Transverse colon (tissue), 4 donors: Measurements from ENCODE around the gene ZNF607. TPM values are rescaled to one million over a fixed set of nuclear protein-coding genes. Genes with fewer than 3 reads are reported as not detected.
A peak's percentile ranks its signal among the peaks of the same experiment; 100 is the strongest.
"Not testable (repeated sequence)": the region's sequence is repeated elsewhere in the genome, so short reads cannot be mapped to it uniquely, and the experiment has no call there.

Experiments used
- DNase-seq: peaks from one replicate; pipeline ENCODE4 v3.0.0-alpha.2; 2019
- H3K27ac ChIP-seq, 4 donors: fragments of 200-600 bp; sonication (generic); 2 replicates each; pipeline ENCODE4 v1.5.1; 2016 to 2018; ENCODE audit warnings: inconsistent platforms in 4 of 4
- H3K27me3 ChIP-seq: fragments of 200-600 bp; sonication (generic); 2 replicates; pipeline ENCODE4 v1.5.1; 2017; ENCODE audit warnings: inconsistent platforms
- H3K36me3 ChIP-seq, 4 donors: fragments of 200-600 bp; sonication (generic); 2 replicates each; pipeline ENCODE4 v1.5.1; 2017 to 2019; ENCODE audit warnings: inconsistent platforms in 4 of 4
- H3K4me1 ChIP-seq, 4 donors: fragments of 200-600 bp; sonication (generic); 2 replicates each; pipeline ENCODE4 v1.5.1; 2017 to 2020; ENCODE audit warnings: inconsistent platforms in 4 of 4
- H3K4me3 ChIP-seq, 4 donors: fragments of 200-600 bp; sonication (generic); 1 replicate in 1 of 4; 2 replicates in 3 of 4; pipeline versions ENCODE4 v1.5.1 to v1.6.1; 2017 to 2019; ENCODE audit warnings: inconsistent platforms in 4 of 4
- H3K9me3 ChIP-seq, 2 donors: fragments of 200-600 bp; sonication (generic); 2 replicates each; pipeline ENCODE4 v1.5.1; 2017 to 2019; ENCODE audit warnings: inconsistent platforms in 2 of 2
- CTCF ChIP-seq, 5 experiments: fragments of 200-600 bp in 3 of 5; fragments of 450-650 bp in 2 of 5; sonication (generic) in 3 of 5; IDR thresholded peaks; 1 replicate in 2 of 5; 2 replicates in 3 of 5; pipeline ENCODE4 v1.5.1; 2016 to 2017; ENCODE audit warnings: antibody characterized with exemption in 5 of 5, inconsistent platforms in 3 of 5, mild to moderate bottlenecking in 2 of 5, moderate library complexity in 1 of 5
- EP300 ChIP-seq: sonication (generic); formaldehyde crosslinking; IDR thresholded peaks from one replicate; pipeline ENCODE4 v1.6.1; 2017; ENCODE audit warnings: antibody characterized with exemption, low read depth
- POLR2A ChIP-seq: fragments of 450-650 bp; IDR thresholded peaks from one replicate; pipeline ENCODE4 v1.6.1; 2016; ENCODE audit warnings: antibody characterized with exemption, mild to moderate bottlenecking, moderate library complexity
- POLR2AphosphoS5 ChIP-seq, 3 donors: sonication (generic); formaldehyde crosslinking; IDR thresholded peaks; one replicate each; pipeline ENCODE4 v1.6.1; 2016; ENCODE audit warnings: antibody characterized with exemption in 3 of 3
- WGBS, 2 donors: methylation state at CpG; one replicate each; pipeline ENCODE4 v1.1.5; 2018; ENCODE audit warnings: low coverage in 1 of 2; 5-methylcytosine and 5-hydroxymethylcytosine counted together
- in situ Hi-C, 4 donors: fragments of 200-750 bp; cut with MboI; loops; one replicate each; pipeline versions ENCODE4 v1.15.0 to v1.15.1; 2017; ENCODE audit warnings: low sequenced_read_pairs in 3 of 4, low pct_ligation_motif_present in 1 of 4, low pct_unique_long_range_greater_than_20kb in 1 of 4
- intact Hi-C: fragments of 100-400 bp; cut with DNase I; formaldehyde crosslinking; loops from one replicate; pipeline ENCODE4 v1.15.1; 2023; ENCODE audit warnings: low total_unique reads
- total RNA-seq, 4 donors: library from RNA; depleted of rRNA; stranded (reverse); fragments of >200 nt; gene quantifications; one replicate each; pipeline ENCODE4 v1.1.0, GENCODE V29; 2016

ZNF607 gene
- total RNA-seq = 1 to 10 TPM in 3 of 4 donors, under 1 TPM in 1; 0.37 to 6.5 (median 2.8) TPM

DNA sequence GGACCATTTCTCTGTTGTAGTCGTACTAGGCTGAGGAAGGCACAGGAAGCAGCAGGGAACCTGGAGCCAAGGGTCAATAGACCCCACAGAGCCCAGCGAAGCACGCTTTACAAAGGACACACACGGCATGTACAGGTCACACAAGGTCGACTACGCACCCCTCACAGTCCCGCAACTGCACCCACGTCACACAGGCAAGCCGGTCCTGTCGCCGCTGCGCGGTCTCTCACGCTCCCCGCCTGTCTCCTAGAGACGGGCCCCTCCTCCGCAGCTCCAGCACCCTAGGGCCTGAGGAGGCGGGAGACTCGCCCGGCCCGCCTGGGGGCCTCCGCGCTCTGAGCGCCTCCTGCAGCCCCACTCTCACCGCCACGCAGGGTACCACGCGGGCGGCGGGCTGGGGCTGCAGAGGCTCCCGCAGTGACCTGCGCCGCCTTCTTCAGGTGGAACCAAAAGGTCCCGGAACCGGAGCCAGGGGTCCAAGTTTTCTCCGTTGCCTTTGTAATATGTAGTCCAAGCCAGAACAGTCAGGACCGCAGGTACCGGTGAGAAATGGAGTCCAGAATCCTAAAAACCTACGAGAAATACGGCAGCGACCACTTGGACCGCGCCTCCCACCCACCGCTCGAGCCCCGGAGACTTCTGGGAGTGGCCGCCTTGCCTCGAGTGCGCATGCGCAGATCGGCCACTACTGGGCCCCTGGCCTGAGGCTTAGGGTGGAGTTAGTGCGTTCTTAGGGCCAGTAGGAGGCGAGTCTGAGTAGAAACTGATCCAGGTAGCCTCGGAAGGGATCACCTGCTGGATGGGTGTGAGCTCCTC, at the start of gene ZNF607:
ZNF607 (minus strand) TSS at position 651 of the 816 bp plus-strand sequence. CDS start 8,143 bp downstream, outside the sequence.
- Histone ChIP-seq H3K27me3 (no peaks in the 10 kb centered on the region), H3K27ac (peak within 1 kb of the TSS; percentile 91 to 92 (median 92)), H3K4me1 (peaks cover 9 to 15% (median 11%) of the 10 kb centered on the region in 4 donors), H3K36me3 (no peaks in the 10 kb centered on the region), H3K9me3 (no peaks in the 10 kb centered on the region), H3K4me3 (peak within 1 kb of the TSS; percentile 87 to 99 (median 94))
- in situ Hi-C loops = no loop called here
- peak; percentile 92 for DNase-seq
- TF ChIP-seq POLR2A = peak; percentile 78
- peak; percentile 67 to 86 (median 82) for TF ChIP-seq POLR2AphosphoS5 (IDR thresholded peaks at IDR 0.05)
- no peak for TF ChIP-seq EP300
- TF ChIP-seq CTCF (IDR thresholded peaks at IDR 0.05) = peak; percentile 55 to 75 (median 58)
- WGBS, 2 donors = 0% methylated on average over 3 to 47 of the region's 54 CpGs
- intact Hi-C loops = loop anchor here (10.0 kb wide), 1 partner anchor 435 kb away; no protein-coding TSS in a partner anchor

DNA sequence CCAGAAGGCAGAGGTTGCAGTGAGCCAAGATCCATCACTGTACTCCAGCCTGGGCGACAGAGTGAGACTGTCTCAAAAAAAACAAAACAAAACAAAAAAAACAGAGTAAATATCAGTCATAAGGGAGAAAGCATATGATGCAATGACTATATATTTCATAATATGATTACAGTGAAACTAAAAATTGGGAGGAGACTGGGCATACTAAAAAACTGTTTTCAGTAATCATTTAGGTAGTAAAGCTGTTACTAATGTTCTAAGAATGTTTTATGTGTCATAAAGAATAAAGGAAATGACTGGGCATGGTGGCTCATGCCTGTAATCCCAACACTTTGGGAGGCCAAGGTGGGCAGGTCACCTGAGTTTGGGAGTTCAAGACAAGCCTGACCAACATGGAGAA, 43.9 kb upstream of the ZNF607 start:
- no peaks in the 10 kb centered on the region for H3K9me3 ChIP-seq
- peaks cover 0 to 57% (median 15%) of the 10 kb centered on the region in 4 donors for H3K36me3 ChIP-seq
- intact Hi-C loops = no loop called here
- TF ChIP-seq POLR2A (no peak), POLR2AphosphoS5 (IDR thresholded peaks at IDR 0.05) (no peak), CTCF (IDR thresholded peaks at IDR 0.05) (no peak), EP300 (no peak)
- H3K4me3 ChIP-seq = no peak overlapping the region
- in situ Hi-C loops = no loop called here
- no peaks in the 10 kb centered on the region for H3K4me1 ChIP-seq
- DNase-seq = no peak
- no peak overlapping the region for H3K27ac ChIP-seq
- H3K27me3 ChIP-seq = no peaks in the 10 kb centered on the region
- 80 to 86% methylated on average over 1 of the region's 1 CpG for WGBS, 2 donors

- H3K4me3 ChIP-seq, in situ Hi-C loops, H3K27ac ChIP-seq, H3K9me3 ChIP-seq, intact Hi-C loops, DNase-seq, H3K27me3 ChIP-seq, H3K4me1 ChIP-seq: not testable (repeated sequence)
- 96 to 100% methylated on average over 1 to 4 of the region's 4 CpGs for WGBS, 2 donors
- peaks cover 0 to 27% (median 9%) of the 10 kb centered on the region in 4 donors for H3K36me3 ChIP-seq
Observed at GRCh38 chr19:37757683-37758082, 38.1 kb upstream of the ZNF607 start.

DNA sequence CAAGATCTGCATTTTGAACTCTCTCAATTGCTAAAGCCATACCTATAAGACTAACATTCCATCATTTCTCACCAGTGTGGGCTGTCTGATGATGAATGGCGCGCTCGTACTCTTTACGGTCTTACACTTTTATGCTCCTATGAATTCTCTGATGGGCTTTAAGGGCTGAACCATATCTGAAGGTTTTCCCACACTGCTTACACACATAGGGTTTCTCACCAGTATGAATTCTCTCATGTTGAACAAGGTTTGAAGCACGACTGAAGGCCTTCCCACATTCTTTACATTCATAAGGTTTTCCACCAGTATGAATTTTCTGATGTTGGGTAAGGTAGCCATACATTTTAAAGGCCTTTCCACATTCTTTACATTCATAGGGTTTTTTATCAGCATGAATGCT, 18.8 kb upstream of the ZNF607 start:
- H3K9me3 ChIP-seq = peaks cover 53 to 74% of the 10 kb centered on the region in 2 donors
- 80% methylated on average over 1 to 5 of the region's 5 CpGs for WGBS, 2 donors
- H3K4me1 ChIP-seq = no peaks in the 10 kb centered on the region
- no peaks in the 10 kb centered on the region for H3K27me3 ChIP-seq
- H3K27ac ChIP-seq = no peak overlapping the region
- TF ChIP-seq POLR2A (no peak), POLR2AphosphoS5 (IDR thresholded peaks at IDR 0.05) (no peak), EP300 (no peak), CTCF (IDR thresholded peaks at IDR 0.05) (no peak)
- no peak overlapping the region for H3K4me3 ChIP-seq
- DNase-seq = no peak
- in situ Hi-C loops = no loop called here
- peaks cover 7 to 54% (median 15%) of the 10 kb centered on the region in 4 donors for H3K36me3 ChIP-seq
- intact Hi-C loops = no loop called here
